NCI-H1694 (cell line): ENCODE measurements around the gene BUD23.
A peak's percentile ranks its signal among the peaks of the same experiment; 100 is the strongest.
"Not testable (repeated sequence)": the region's sequence is repeated elsewhere in the genome, so short reads cannot be mapped to it uniquely, and the experiment has no call there.

Experiments
- DNase-seq: peaks from one replicate; lab custom pipeline; 2025; lab: John Stamatoyannopoulos, UW

The BUD23 gene

DNA sequence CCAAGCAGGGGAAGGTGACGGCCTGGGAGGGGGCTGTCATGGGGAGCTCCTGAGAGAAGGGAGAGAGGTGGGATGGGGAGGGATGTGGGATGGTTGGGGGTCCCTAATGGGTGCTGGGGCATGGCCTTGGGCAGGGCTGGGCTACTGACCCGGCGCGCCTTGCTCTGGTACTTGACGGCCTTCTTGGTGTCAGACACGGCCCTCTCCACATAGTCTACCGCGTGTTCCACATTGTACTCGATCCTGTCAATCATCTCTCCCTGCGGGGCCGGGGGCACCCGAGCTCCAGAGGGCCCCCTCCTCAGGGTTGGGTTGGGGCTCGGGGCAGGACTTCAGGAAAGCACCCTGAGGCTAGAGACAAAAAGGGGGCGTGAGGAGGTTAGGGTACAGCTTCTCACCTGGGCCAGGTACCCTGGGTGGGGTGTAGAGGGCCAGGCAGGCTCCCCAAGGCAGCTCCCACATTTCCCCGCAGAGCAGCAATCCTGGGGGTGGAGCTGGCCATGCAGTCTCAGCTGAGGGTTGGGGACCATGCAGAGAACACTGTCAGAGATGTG is 17.3 kb downstream of the BUD23 start:
- no peak for DNase-seq

DNA sequence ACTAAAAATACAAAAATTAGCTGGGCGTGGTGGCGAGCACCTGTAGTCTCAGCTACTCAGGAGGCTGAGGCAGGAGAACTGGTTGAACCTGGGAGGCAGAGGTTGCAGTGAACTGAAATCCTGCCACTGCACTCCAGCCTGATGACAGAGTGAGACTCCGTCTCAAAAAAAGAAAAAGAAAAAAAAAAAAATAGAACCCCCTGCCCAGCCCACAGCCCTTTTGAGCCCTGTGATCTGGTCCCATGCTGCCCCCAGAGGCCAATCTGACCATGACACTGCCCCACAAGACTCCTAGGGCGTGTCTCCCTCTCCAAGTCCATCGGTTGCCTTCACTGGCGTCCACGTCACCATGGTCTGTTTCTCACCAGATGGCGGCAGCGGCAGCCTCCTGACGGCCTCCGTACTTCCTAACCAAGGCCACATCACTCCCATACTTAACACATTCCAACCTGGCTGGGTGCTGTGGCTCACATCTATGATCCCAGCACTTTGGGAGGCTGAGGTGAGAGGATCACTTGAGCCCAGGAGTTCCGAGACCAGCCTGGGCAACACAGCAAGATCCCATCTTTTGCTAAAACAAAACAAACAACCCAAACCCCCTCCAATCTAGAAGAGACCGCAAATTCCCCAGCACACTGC is 18.1 kb downstream of the BUD23 start:
- peak; percentile 21 for DNase-seq

DNA sequence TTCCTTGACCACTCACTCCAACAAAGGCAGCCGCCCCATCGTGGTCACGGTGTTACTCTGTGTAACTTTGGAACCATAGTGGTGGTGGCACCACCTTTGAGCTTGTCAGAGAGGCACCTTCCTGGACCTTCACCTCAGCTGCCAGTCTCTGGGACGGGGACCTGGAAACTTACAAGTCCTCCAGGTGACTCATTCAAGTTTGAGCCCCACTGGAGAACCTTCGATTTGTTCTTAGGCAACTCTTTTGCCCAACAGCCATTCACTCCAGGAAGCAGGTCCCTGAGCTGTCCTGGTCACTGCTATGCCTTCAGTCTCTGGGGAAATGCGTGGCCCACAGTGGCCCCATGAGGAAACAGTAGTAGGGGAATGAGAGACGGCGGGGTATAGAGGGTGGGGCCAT is 18.8 kb downstream of the BUD23 start:
- no peak for DNase-seq

DNA sequence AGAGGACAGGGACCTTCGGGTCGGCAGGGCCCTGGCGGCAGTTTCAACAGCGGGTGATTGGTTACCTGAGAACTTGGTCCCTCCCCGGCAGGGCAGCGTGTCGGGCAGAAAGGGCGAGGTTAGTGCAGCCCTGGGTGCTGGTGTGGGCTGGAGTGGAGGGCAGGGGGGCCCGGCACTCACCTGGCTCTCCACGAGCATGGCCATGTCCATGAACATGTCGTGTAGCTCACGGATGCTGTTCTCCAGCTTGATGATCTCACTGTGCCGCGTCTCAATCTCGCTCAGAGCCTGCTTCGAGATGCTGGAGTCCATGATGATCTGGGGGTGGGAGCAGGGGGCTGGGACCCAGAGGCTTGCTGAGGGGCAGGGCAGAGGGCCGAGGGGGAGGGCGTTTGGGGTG is 19.3 kb downstream of the BUD23 start:
- no peak for DNase-seq

DNA sequence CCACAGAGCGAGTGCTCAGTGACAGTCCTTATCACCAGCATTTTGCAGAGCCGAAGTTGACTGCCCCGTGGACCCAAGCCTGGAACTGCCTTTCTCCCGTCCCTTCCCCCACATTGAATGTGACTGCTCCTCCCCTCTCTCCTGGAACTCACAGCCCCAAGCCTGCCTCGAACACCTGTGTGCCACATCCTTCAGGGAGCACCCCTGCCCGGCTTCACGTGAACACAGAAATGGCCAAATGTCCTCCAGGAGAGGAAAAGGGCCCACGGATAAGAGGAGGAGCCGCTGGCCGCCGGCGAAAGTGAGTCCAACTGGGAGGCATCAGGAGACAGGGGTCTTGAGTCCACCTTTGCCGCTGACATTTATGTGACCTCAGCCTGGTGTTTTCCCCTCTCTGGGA is 19.8 kb downstream of the BUD23 start:
- DNase-seq, result no peak

DNA sequence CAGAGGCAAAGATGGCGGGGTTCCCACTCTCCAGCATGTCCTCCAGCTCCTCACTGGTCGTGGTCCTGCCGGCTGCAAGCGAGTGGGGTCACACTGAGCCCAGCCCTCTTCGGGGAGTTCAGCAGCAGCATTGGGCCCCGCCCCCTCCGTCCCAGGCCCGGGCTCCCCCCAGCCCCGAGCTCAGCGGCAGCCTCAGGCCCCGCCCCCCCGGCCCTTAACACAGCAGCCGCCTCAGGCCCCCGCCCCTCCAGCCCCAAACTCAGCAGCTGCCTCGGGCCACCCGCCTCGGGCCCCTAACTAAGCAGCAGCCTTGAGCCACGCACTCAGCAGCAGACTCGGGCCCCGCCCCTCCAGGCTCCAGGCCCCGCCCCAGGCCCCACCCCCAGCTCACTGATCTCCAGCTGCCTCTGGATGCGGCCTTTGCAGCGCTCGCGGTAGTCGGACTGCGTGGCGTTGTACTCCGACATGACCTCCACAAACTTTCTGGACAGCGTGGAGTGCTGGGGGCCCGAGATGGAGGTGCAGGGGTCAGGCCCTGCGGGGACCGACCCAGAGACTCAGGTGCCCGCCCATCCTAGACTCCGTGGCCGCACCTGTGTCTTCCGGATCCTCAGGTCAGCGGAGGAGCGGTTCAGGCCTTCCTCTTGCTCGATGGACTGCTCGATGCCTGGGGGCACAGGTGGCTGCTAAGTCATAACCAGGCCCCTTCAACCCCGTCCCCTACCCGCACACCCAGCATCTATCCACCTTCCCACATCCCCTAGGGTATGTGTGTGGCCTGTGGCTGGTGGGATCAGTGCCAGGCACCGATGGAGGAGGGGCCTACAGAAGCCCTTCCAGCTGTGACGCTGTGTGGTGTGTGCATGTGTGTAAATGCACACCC is 20.6 kb downstream of the BUD23 start:
- no peak for DNase-seq

DNA sequence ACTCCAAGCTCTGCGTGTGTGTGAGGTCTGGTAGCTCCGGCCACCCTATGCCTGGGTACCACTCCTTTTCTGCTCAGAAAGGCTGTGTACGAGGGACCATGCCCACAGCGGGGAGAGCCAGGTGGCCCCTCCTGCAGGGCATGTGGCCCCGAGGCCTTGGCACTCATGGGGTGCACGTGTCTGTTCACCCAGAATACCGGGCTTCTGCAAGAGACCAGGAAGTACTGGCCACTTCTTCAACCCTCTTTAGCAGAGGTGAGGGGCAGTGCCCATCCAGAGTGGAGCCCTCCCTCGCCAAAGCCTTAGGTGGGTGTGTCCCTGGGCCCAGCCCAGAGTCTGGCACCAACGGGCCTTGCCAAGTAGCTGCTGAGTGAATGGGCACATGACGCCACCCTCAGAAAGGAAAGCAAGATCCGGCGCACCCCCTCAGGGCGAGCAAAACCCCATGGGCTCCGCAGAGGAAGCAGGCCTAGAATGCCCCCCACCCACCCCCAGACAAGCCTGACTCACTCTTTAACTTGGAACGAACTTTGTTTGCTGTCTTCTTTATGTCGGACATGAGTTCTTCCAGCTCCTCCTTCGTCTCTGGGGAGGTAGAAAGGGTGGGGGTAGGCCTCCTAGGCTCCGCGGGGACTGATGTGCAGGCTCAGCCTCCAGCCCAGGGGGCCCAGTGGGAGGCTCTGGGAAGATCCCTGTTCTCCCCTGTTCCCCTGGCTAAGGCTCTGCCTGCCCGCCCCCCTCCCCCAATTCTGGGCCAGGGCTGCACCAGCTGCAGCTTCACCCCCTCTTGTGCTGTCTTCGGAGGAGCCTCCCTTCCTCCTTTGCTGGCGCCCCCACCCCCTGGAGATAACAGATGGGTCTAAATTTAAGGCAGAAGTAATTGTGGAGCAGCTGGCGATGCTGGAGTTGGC is 21.5 kb downstream of the BUD23 start:
- peak; percentile 70 for DNase-seq

DNA sequence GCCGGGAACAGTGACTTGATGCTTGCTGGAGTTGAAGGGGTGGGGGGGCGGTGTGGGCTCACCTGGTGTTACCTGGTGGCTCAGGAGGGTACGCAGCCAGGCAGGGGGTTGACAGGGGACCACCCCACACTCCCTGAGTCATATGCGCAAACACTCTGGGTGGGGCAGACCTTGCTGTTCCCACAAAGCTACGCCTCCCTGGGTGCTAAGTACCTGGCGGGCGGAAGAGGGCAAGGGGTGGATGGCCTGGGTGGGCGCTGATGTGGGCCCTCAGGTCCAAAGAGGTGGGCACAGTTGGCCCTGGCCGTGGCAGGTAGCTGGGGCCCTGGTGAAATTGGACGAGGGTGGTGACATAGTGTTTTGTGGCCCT is 22.1 kb downstream of the BUD23 start:
- no peak for DNase-seq

DNA sequence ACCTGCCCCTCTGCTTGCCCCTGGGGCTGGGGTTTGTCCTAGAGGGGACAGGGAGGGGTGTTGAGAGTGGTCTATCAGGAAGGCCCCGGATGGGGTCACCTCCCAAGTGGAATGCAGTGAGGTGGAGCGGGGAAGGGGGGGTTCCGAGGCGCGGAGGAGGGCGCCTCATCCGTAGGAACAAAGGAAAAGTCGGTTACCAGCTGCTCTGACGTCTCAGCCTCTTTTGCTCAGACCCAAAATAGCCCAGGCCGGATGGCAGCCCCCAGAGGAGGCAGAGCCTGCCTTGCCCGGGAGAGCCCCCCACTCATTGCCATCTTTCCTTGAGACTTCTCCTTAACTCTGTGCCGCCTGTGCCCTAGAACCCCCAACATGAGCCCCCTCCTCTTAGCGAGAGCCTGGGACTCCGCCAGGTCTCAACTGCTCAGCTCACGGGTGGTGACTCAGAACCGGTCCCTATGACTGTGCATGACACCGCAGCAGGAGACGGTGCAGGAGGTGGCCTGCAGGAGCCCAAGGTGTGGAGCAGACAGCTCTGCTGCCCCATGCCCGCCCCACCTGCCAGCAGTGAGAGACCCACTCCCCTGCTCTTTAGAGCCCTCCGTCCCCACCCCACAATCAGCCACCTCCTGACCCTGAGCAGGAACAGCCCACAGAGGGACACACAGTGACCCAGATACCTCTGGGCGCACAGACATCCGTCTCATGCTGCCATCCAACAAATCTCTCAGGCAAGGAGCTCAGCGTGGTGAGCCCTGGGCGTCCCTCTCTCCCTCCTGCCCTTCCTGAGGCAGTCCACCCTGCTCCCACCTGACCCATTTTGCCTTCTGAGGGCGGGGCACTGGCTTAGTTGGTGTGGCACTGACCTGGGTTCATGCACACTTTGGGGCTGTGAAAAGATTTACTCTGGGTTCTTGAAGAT is 23.0 kb downstream of the BUD23 start:
- DNase-seq, result peak; percentile 72

DNA sequence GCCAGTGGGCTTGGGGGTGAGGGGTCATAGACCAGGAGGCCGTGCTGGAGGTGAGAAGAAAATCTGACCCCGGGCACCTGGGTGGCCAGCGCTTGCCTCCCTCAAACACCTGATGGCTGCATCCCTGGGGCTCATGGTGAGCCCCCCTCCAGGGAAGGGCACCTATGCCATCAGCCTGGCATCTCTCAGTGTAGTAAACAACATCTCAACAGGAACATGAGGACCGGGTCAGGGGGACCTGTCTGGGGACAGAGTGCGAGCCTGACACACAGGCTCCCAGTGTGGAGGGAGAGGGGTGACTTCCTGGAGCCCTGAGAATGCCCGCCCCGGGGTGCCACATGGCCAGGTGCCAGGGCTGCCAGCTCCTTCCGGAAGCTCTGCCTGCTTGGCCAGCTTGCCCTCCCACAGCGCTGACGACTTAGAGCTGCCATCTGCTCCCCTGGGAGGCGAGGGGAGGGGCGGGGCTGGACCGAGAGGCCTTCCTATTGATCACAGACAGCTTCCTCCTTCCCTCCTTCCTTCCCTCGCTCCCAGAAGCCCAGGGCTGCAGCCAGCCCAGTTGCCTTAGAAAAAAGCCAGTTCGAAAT is 23.7 kb downstream of the BUD23 start:
- DNase-seq, result peak; percentile 76

DNA sequence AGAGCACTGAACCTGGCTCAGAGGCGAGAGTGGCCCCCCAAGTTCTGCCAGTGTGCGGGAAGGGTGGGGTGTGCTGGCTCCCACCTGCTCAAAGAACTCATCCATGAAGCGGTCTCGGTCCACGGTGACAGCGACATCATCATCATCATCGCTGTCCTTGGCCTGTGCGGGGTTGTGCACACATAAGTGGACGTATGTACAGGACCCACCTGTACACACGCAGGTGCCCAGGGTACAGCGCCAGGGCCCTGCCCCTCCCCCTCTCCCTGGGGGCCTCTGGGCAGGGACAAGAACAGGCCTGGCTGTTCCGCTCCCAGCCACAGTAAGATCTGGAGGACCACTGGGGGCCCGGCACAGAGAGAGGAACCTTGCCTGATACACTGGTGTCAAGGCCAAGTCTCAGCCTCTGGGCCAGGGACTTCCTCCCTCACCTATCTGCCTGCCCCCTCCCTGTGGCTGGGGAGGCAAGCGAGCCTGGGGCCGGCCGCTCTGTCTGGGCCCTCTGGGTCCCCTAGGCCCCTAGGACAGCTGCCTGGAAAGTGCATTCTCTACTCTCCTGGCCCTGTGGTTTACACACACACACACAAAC is 25.7 kb downstream of the BUD23 start:
- DNase-seq, result no peak

DNA sequence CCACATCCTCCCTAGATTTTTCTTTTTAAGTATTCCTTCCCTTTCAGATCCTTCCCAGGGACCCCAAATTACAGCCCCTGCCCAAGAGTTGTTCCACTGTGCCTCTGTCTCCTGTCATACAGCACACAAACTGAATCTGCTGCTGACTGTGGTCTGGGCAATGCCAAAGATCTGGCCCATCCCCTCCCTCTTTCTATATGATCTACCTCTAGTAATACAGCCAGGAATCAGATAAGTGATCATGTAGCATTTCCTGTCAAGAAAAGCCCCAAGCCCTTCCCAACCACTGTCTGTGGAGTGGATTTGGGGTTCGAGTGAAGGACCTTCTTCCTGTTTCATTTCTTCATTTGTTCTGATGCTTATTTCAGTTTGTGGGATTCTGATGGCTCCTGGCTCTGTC is 29.4 kb downstream of the BUD23 start:
- no peak for DNase-seq

DNA sequence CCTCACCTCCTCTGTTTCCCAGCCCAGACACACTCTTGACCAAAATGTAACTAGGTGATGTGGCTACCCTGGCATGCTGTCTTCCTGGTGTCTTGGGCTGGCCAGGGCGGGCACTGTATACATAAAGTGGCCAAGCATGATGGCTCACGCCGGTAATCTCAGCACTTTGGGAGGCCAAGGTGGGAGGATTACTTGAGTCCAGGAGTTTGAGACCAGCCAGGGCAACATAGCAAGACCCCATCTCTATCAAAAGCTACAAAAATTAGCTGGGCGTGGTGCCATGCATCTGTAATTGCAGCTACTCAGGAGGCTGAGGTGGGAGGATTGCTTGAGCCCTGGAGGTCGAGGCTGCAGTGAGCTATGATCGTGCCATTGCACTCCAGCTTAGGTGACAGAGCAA is 29.9 kb downstream of the BUD23 start:
- DNase-seq, result not testable (repeated sequence)

DNA sequence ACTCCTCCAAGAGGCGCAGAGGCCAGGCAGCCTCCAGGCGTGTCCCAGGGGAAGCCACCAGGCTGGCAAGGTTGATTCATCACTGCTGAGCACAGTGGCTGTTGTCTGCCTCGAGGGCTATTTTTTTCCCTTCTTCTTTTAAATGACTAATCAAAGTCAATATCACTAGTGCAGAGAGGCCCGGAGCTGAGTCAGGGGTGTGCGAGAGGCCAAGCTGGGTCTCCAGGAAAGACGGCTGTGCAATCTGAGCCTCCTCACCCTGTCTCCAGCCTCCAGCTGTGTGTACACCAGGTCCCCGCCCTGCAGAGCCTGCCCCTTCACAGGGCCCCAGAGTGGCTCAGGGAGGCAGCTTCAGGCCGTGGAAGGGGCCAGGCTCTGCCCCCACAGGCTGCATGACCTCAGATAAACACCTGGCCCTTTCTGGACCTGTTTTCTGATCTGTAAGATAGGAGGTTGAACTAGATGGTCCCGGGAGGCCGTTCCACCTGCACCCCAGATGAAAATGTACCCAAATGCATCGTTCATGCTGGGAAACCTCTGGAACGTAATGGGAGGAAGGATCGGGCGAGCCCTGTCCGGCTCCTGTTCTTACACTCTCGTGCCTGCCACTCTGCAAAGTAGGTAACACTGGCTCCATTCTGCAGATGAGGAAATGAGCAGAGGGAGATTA is 32.4 kb downstream of the BUD23 start:
- no peak for DNase-seq

DNA sequence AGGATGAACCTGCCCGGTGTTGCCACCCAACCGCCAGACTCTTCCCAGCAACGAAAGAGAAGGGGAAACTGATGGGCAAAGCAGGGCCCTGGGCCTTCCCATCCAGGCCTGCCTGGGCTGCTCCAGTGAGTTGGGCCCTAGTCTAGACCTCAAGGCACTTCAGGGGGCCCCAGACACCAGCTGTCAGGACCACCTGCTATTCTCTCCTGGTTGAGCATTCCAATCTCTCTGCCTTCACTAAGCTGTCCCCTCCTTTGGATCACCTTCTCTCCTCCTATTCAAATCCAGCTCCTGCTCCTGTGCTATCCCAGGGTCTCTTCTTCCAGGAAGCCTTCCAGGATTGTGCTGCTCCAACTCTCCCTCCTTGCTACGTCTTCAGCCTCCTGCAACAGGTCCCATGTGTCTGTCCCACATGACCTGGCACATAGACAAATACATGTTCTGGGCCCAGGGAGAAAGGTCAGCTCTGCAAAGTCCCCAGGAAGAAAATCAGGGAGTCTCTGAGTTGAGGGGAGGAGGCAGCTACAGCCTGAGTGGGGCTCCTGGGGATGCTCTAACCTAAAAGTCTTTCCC is 33.0 kb downstream of the BUD23 start:
- no peak for DNase-seq

DNA sequence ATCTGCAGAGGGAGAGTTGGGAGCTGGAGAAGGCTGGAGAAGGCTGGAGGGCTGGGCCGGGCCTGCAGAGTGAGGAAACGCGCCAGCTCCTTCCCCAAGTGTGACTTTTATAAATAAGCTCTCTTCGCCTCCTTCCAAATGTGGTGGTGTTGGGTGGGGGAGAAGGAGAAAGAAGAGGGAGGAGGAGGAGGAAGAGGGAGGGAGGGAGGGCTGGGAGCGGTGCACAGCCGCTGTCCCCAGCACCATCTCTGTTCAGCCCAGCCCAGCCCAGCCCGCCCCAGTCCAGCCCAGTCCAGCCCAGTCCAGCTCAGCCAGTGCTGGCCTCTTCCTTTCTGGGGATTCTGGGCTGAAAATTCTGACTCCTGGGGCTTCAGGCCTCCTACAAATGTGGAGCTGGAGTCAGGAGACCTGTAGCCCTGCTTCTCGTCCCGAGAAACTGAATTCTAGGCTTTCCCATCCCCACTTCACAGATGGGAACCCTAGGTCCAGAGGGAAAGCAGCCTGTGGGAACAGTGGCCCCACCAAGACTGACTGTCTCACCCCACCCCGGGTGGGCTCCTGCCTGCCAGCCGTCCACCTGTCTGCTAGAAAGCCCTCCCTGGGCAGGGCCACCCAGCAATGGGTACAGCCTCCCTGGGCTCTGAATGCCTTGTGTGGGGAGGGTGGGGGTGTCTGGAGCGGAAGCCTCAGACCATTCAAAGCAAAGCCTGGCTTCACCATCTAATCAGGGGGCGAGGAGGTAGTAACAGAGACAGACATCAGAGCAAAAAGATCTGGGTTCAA is 33.8 kb downstream of the BUD23 start:
- no peak for DNase-seq

DNA sequence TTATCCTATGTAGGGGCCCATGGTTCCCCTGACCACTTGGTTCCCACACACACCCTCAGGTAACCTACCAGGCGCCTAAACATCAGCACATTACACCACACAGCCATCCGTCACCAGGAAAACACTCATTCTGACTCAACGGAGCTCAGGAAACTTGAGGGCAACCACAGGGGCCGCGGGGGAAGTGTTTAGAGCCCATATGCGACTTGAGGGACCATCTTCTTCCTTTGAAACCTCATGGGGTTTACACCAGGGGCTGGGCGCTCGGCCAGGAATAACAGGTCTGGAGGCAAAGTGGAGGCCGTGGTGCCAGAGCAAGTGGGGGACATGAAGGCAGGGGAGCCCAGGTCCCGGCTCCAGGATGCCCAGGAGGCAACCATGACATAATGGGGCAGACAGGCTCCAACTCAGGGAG is 34.6 kb downstream of the BUD23 start:
- DNase-seq, result no peak

DNA sequence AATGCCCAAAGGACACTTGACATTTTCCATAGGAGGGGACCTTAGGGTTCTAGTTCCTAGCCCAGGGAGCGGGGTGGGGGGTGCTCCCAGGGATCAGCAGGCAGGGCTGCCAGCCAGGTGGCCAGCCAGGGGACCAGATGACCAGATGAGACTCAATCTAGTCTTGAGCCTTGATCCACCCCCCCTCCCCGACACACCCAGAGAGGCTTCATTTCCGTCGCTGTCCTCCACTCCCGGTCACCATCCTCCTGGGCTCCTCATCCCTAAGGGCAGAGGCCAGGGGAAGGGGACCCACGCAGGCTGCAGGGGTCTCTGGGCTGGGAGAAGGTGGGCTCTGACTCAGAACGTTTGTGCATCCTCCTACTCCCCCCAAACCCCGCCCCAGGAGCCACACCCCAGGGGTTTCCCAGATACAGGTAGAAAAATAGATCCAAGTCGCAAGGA is 35.1 kb downstream of the BUD23 start:
- no peak for DNase-seq
